ENCODE results near the gene GUCY2C.

The GUCY2C gene

GRCh38 chr12:14576896-14577295 is 119.5 kb downstream of the GUCY2C start:
- DNase-seq (ENCODE audit: extremely low read depth in 1 of 2, low read depth in 1 of 2), result no peak

GRCh38 chr12:14575585-14575984 is 120.8 kb downstream of the GUCY2C start:
- DNase-seq (ENCODE audit: extremely low read depth in 1 of 2, low read depth in 1 of 2), result no peak

- DNase-seq (ENCODE audit: extremely low read depth in 1 of 2, low read depth in 1 of 2), result no peak
These were observed 123.3 kb downstream of the GUCY2C start for GRCh38 chr12:14573118-14573517.

- no peak for DNase-seq (ENCODE audit: extremely low read depth in 1 of 2, low read depth in 1 of 2)
These were observed 124.0 kb downstream of the GUCY2C start for GRCh38 chr12:14572401-14572800.

GRCh38 chr12:14571779-14572178 is 124.6 kb downstream of the GUCY2C start:
- DNase-seq (ENCODE audit: extremely low read depth in 1 of 2, low read depth in 1 of 2), result no peak

GRCh38 chr12:14570231-14570630 is 126.2 kb downstream of the GUCY2C start:
- DNase-seq (ENCODE audit: extremely low read depth in 1 of 2, low read depth in 1 of 2), result no peak

- DNase-seq (ENCODE audit: extremely low read depth in 1 of 2, low read depth in 1 of 2), result no peak
These were observed 128.8 kb downstream of the GUCY2C start, which contains the start of gene PLBD1 for GRCh38 chr12:14567351-14568162. PLBD1 (minus strand) TSS chr12:14567883; CDS start chr12:14567696, 187 bp downstream.

- DNase-seq (ENCODE audit: extremely low read depth in 1 of 2, low read depth in 1 of 2), result no peak
These were observed 132.0 kb downstream of the GUCY2C start for GRCh38 chr12:14564336-14564959.

- DNase-seq (ENCODE audit: extremely low read depth in 1 of 2, low read depth in 1 of 2), result no peak
These were observed 133.4 kb downstream of the GUCY2C start for GRCh38 chr12:14563046-14563445.
